NK-92 (cell line): ENCODE data around the gene PIP5KL1.

Experiments
- DNase-seq: peaks from one replicate; lab custom pipeline; 2025; ENCODE audit not compliant: unreplicated experiment; lab: John Stamatoyannopoulos, UW

PIP5KL1 gene

DNA sequence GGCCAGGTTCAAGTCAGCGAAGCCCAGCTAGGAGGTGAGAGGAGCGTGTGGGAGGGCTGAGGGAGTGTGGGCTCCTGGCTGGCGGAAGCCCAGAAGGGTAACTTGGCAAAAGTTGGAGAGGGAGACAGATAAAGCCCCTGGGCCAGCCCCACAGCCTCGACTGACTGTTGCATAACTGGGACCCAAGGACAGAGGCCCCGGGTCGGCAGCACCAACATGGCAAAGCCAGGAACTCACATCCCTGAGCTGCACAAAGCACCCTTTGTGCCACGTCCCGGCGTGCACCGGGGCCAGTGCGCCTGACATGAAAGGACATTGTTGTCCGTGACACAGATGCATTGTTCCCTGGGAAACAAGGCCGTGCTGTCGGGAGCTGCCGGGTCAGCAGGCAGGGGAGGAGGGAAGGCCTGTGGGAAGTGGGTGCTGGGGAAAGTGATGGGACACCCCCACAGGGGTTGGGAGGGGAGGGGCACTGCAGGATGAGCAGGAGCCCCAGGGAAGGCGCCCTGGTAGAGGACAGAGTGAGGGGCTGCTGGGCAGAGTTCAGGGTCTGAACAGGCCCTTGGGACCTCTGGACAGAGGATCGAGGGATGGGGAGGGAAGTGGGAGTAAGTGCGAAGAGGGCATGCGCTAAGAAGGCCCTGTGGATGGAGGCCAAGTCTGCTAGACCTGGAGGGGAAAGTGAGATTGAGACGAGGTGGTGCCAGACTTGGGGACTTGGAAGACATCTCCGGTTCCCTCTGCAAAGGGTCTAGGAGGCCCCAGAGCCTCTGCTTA is 20.1 kb upstream of the PIP5KL1 start:
- DNase-seq, result no peak

DNA sequence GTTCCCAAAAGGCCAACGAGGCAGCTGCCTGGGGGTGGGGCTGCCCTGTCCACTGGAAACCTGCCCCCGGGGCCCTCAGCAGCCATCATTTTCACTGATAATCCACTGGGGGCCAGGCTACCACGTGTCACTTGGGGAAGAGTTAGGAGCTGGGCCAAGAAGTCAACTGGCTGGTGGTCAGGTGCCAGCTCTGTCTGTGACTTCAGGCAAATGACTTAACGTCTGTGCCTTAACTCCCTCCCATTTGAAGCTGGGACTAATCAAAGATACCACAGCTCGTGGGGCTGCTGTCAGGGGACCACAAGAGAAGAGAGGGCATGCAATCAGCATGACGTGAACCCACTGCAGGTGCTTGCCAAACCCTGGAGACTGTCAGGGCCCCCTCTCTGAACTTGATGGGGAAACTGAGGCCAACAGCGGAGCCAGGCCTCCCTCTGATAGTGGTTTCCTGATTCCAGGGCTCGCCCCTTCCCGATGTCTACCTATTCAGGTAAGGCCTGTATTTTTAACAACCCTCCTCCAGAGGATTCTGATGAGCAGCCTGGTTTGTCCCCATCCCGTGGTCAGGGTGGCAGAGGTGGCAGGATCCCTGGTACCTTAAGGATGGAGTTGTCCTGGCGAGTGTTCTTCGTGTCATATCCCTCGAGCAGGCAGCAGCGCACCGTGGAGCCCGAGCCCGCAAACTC is 19.4 kb upstream of the PIP5KL1 start:
- DNase-seq, result no peak

DNA sequence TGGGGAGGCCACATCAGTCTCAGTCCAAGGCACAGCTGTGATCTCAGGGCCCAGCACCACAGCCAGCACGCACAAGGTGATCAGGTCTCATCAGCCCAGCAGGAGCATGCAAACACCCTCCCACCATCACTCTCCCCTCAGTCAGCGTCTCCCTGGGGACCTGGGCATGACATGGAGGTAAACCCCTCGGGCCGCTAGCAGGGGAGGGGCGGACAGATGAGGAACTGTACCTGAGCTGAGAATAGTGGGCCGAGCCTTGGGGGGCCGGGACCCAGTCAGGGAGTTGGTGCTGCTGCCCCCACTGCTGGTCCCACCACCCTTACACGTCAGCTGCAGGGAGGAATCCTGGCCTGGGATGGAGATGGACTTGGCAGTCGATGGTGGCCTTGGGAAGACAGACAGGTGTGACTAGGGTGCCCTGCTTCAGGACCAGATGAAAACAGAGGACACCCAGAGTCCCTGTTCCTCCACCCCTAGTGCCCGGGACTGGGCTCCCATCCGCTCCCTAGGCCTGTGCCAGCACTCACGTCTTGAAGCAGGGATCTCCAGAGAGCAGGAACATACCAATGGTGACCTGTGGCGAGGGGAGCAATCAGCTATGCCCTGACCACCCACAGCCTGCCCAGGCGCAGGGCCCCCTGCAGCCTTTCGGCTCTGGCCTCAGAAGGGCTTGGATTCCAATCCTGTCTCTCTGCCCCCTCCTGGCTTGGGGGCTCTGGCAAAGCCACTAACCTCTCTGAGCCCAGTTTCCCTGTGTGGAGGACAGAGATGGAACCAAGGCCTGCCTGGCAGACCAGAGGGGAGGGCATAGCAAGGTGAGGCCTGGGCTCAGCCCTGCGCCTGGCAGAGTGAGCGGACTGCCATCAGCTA is 17.5 kb upstream of the PIP5KL1 start:
- no peak for DNase-seq

DNA sequence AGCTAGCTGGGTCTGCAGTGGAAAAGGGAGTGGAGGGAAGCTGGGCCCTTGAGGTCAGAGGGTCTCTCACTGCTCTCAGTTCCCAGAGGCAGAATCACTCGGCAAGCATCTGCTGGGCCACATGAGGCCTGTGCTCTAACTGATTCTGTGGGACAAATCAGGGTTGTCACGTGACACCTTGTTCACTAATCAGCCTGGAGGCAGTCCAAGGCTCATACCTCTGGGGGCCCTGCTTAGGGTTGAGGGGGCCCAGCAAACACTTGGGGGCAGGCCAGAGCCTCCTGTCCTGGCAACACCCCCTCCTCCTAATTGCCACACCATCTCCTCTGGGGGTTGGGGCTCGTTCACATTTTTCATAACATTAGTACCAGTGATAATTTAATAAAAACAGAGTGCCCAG is 16.2 kb upstream of the PIP5KL1 start:
- DNase-seq, result no peak

DNA sequence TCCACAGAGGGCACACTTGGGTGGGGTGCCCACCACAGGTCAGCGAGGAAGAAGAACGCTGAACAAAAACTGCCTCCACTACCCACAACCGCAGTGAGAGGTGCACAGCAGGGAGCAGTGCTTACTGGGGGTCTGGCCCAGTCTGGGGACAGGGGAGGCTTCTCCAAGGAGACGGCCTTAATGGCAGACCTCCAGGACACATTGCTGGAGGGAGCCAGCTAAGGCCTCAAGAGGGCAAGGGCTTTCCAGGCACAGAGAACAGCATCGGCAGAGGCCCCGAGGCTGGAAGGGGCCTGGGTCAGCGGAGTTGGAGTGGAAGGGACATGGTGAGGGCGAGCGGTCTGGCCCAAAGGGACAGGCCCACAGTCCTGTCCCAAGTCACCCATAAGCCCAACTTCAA is 15.4 kb upstream of the PIP5KL1 start:
- DNase-seq, result no peak

DNA sequence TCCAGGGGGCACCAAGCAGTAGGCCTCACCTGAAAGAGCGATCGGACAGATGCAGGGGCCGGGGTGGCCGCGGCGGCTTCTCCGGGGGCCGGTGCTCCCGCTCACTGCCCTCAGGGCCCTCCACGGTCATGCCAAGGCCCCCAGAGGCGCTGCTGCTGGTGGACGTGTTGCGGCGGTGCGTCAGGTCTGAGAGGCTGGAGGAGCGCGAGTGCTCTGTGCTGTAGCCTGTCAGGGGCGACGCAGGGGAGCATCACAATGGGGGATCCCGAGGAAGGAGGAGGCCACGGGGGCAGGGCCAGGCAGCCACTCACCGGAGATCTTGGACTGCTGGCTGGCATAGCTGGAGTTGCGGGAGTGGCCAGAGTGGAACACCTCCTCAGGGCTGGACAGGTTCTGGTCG is 14.8 kb upstream of the PIP5KL1 start:
- no peak for DNase-seq

DNA sequence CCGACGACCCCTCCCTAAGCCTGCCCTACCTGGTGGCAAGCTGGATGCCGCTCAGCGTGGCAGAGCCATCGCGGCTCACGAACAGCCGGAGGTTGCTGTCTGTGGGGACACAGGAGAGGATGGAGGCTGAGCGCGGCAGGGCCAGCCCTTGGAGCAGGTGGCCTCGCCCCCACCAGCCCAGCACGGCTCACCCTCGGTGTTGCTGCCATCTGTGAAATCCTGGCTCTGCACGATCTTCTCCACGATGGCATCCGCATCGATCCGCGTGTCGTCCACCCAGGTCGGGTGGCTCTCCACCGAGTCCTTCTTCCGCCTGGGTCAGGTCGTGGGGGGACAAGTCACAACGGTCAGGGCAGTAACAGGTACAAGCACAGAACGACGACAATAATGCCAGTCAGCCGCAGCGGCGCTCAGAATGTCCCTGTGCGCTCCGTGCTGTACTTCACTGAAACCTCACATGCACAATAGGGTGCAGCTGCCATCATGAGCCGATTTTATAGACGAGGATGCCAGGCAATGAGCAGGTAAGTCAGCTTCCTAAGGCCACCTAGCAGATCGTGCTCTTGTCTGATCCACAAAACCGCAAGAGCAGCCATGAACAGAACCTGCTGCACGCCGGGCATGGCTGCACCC is 14.1 kb upstream of the PIP5KL1 start:
- DNase-seq, result no peak

DNA sequence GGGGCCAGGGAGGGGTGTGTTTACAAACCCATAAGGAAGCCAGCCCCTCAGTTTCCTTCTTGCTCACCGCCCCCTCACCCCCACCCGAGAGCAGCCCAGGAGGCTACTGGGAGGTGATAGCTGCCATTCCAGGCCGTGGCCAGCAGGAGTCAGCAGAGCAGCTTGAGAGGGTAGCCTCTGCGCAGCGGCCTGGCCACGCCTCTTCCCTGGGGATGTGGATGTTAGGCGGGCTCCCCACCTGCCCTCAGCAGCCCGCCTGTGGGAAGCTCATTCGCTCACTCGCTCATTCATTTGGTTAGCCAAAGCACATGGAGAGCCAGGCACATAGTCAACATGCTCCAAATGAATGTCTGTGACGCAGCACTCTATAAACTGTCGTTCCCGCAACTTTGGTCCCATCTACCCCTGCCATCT is 13.2 kb upstream of the PIP5KL1 start:
- DNase-seq, result no peak

DNA sequence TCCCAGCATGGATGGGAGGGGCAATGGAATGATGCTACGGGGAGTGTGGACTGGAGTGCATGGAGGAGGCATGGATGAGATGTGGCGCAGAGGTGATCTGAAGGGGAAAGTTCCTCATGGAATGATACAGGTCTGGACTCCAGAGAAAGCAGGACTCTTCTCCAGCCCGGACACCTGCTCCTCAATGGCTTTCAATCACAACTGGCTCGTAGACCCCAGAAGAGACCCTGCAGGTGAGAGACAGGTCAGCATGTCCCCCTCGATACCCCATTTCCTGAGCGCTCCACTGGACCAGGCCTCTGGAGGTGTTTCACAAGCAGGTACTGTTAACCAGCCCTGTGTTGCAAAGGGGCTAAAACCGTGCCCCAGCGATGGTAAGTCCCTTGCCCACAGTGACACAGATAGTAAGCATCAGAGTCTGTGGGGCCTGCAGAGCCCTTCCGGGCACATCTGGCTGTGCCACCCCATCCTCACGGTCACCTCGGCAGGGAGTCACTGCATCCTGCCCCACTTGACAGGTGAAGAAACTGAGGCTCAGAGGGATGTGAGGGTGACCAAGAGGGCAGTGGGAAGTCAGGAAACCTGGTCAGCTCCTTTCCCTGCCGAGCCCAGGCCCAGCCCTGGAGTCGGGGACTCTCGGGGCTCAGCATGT is 12.6 kb upstream of the PIP5KL1 start:
- no peak for DNase-seq

DNA sequence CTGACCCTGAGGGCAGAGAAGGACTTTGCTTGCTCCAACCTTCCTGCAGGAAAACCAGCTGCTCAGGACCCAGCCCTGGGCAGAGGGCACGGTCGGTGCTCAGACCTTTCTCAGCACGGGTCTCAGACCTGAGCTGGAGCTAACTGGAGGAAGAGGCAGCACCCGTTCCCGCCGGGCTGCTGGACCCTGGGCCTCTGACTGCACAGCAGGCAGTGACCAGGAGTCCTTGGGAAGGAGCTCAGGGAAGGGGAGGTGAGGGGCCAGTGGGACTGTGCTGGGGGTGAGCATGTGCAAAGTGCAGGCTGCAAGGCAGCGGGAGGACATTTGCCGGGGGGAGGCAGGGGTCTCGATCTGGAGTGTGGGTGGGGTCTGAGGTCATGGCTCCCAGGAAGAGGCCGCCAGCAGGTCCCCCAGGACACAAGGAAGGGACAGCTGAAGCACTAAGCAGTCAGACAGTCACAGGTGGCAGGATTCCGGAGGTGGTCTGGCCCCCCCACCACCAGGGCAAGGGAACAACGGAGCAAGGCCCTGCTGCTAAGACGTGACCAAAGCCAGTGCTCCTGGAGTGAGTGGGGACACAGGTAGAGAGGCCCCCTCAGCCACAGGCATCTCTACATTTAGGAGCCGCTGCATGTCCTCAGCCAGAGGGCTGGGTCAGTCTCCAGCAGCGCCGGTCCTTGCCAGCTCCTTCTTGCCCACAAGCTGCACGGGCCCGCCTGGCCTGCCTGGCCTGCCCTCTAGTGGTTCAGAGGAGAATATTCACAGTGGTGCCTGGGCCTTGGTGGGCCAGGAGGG is 11.8 kb upstream of the PIP5KL1 start:
- no peak for DNase-seq

DNA sequence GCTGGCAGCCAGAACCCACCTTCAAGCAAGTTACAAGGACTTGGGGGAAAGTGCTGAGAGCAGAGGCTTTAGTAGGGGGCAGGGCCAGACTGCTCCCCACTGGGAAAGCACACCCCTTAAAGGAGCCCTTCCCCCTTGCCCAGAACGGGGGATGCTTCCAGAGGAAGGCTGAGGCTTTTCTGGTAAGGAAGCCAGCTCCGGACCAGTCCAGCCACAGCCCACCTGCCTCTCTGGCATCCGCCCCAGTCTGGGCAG is 11.3 kb upstream of the PIP5KL1 start:
- no peak for DNase-seq

DNA sequence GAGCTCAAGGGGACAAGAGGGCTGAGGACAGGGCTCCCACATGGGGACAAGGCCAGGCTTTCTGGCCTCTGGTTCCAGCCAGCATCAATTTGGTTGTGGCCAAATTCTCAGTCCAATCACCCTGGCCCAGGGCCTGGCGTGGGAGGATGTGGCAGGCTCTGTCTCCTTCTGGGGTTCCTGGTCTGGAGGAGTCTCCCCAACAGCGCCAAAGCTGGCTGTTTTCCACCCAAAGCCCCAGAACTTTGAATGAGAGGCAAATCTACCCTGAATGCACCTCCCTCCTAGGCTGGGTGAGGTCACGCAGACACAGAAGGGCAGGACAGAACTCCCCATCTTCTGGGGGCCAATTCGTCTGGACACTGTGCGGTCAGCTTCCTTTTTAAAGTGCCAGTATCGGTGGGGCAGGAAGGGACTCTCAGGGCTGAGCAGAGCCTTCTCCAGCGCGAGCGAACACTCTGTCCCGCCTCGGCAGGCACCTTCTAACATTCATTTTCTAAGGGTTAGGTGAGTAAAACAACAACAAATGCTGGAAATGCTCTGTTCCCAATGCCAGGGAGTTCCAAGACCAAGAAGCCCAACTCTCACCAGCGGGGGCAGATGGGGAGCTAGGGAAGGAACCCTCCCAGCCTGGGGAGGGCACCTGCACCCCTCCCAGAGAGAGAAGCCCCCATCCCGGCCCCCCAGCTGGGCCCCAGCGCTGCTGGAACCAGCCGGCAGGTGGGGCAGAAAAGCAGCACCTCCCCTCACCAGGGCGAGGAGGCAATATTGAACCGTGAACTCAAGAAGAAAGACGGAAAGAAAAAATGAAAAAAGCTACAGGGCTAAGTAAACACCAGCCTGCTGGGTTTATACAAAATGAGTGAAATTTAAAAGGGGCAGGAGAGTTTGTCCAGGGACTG is 10.7 kb upstream of the PIP5KL1 start:
- no peak for DNase-seq

DNA sequence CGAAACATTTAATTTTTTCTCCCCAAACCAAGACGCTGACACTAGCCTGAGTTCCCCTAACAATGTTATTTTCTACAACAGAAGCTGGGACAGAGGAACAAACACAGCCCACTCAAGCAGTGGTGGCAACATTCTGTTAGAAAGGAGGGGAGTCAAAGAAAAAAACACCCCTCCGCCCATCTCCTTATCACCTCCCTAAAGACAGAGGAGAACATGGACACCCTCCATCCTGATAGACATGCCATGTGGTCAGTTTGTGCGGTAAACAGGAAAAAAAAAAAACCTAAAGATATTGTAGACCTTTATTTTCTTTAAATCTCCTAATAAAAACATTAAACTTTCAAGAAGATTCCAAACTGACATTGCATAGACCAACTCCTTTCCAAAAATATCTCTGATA is 10.0 kb upstream of the PIP5KL1 start:
- DNase-seq, result no peak

DNA sequence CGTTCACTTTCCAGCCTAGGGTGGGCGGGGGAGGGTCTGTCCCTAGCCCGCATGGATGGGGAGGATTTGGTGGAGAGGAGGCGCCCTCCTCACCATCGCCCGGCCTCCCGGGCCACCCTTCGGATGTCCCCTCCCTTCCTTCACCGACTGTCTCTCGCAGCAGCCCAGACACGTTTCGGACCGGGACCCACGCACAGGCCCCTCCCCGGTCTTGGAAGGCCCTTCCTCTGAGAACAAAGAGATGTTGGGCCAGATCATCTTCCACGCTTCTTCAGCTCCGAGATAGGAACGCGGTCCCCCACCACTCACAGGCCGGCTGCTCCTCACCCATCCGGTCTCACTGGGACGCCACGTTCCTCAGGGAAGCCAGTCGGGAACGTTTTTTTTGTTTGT is 7.7 kb upstream of the PIP5KL1 start:
- no peak for DNase-seq

DNA sequence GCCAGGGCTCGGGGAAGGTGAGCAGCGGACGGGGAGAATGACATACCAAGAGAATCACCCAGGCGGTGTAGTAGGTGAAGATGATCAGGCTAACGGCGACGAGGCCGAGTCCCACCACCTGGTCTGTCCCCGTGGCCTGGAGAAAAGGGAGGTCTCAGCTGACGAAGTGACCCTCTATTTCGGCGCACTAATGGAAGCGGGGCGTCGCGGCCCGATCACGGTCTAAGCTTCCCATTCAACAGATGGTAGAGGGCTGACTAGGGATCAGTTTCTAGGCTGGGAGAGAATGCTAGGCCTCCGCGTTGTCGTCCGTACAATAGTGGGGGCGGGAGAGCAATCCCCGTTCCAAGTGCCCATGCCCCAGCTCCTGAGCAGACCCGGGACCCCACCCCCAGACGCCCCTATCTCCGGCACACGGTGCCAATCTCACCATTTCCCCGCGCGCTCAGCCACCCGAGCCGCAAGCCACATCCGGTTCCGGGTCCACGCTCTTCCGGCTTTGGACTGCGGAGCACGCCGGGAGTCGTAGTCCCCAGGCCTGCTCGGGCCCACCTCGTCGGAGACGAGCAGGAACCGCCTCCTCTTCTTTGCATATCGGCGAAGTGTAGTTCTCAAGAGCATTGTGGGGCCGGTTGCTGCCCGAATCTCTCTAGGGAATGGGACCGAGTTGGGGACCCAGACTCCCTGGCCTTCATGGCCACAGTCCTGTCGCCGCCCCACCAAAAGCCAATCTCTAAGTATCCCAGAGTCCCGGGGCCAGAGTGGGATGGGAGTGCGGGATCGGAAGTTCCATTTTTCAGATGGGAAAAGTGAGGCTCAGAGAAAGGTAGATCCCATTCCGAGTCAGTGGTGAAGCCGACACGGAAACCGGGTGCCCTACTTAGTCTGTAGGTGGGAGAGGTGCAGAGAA is 7.1 kb upstream of the PIP5KL1 start, which contains the start of gene DPM2:
DPM2 (minus strand) TSS at position 467 of the 910 bp plus-strand sequence; CDS start at position 433, 34 bp downstream.
- no peak for DNase-seq

DNA sequence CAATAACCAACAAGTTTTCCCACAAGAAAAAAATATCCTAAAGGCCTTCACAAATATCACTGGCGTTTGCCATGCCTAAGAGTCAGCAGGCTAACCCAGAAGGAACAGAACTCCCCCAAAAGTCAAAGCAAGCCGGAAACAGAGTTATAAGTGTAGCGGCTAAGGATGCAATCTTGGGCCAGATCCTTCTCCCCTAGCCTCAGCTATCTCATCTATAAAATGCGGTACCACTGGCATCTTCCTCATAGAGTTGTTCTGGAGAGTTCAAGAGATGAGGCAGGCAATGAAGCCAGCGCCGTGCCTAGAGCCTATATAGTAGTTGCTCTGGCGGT is 6.4 kb upstream of the PIP5KL1 start:
- DNase-seq, result no peak

DNA sequence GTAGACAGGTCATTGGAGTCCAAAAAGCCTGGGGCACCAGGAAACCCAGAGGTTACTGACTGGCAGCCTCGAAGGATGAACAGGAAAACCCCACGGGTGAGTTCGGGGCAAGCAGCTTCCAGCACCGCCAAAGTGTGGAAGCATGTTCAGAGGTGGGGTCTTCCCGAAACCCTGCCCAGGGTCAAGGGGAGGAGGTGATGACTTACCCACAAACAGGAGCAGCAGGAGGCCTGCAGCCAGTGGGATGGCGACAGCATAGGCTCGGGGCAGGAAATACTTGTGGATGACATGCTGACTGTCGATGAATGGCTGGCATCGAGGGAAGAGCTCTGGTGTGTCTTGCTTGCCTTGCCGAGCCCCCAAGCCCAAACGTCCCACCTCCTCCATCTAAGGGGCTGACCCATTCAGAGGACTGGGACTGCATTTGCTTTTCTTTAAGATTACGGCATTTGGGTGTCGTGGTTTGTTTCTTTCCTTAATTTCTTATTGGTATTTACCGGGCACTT is 5.8 kb upstream of the PIP5KL1 start:
- no peak for DNase-seq

DNA sequence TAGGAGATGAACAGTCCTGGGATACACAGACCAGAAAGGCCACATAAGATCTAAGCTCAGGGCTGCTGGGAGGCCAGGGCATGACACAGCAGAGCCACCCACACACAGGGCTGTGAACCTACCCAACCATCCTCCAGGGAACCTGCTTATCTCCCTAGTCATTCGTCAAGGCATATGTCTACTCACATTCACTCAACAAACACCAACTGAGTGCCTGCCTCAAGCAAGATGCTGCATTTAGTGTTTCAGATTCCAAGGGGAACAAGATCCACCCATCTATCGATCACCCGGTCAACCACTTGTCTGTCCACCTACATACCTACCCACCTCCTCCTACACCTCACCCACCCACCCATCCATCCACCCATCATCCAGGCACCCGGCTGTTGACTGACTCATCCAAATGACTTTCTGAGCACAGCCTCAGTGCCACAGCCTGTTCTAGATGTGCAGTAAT is 5.2 kb upstream of the PIP5KL1 start:
- no peak for DNase-seq
